ENCODE measurements around the gene SPCS1. TPM values are rescaled to one million over a fixed set of nuclear protein-coding genes. Genes with fewer than 3 reads are reported as not detected.

SPCS1 gene
- total RNA-seq, 1 donor from 2014 or later: 62.4 TPM

- Mint-ChIP-seq H3K27ac (ENCODE audit: unreplicated experiment) (peak overlapping the region; percentile 24), H3K9me3 (ENCODE audit: unreplicated experiment) (peaks cover 9% of the 10 kb centered on the region), H3K4me3 (ENCODE audit: unreplicated experiment) (peak overlapping the region; percentile 11), H3K27me3 (ENCODE audit: unreplicated experiment) (peaks cover 5% of the 10 kb centered on the region), H3K4me1 (ENCODE audit: low read depth, unreplicated experiment) (peaks cover 21% of the 10 kb centered on the region), H3K36me3 (ENCODE audit: unreplicated experiment) (peaks cover 11% of the 10 kb centered on the region)
- TF ChIP-seq CTCF (IDR thresholded peaks at IDR 0.05; ENCODE audit: partially characterized antibody, unreplicated experiment): no peak
- DNase-seq: no peak
Measured at GRCh38 chr3:52681596-52681995, 24.3 kb upstream of the SPCS1 start.

- H3K27me3 Mint-ChIP-seq (ENCODE audit: unreplicated experiment): peaks cover 5% of the 10 kb centered on the region
- DNase-seq: no peak
- H3K36me3 Mint-ChIP-seq (ENCODE audit: unreplicated experiment): peaks cover 8% of the 10 kb centered on the region
- H3K9me3 Mint-ChIP-seq (ENCODE audit: unreplicated experiment): peaks cover 9% of the 10 kb centered on the region
- no peak for TF ChIP-seq CTCF (IDR thresholded peaks at IDR 0.05; ENCODE audit: partially characterized antibody, unreplicated experiment)
- peak overlapping the region; percentile 40 for H3K4me3 Mint-ChIP-seq (ENCODE audit: unreplicated experiment)
- peaks cover 21% of the 10 kb centered on the region for H3K4me1 Mint-ChIP-seq (ENCODE audit: low read depth, unreplicated experiment)
- H3K27ac Mint-ChIP-seq (ENCODE audit: unreplicated experiment): peak overlapping the region; percentile 56
Measured at GRCh38 chr3:52682016-52682415, 23.9 kb upstream of the SPCS1 start.

DNA sequence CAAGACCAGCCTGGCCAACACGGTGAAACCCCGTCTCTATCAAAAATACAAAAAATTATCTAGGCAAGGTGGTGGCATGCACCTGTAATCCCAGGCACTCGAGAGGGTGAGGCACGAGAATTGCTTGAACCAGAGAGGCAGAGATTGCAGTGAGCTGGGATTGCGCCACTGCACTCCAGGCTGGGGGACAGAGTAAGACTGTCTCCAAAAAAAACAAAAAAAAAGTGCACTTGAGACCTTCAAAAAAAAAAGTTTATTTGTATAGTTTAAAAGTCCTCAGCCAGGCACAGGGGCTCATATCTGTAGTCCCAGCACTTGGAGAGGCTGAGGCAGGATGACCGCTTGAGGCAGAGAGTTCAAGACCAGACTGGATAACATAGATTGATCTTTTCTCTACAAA, 22.3 kb upstream of the SPCS1 start:
- Mint-ChIP-seq H3K27me3 (ENCODE audit: unreplicated experiment) (peaks cover 5% of the 10 kb centered on the region), H3K27ac (ENCODE audit: unreplicated experiment) (no peak overlapping the region), H3K9me3 (ENCODE audit: unreplicated experiment) (peaks cover 9% of the 10 kb centered on the region), H3K4me3 (ENCODE audit: unreplicated experiment) (peak overlapping the region; percentile 98), H3K4me1 (ENCODE audit: low read depth, unreplicated experiment) (peaks cover 21% of the 10 kb centered on the region), H3K36me3 (ENCODE audit: unreplicated experiment) (peaks cover 4% of the 10 kb centered on the region)
- DNase-seq: no peak
- no peak for TF ChIP-seq CTCF (IDR thresholded peaks at IDR 0.05; ENCODE audit: partially characterized antibody, unreplicated experiment)

GRCh38 chr3:52684184-52684583, 21.7 kb upstream of the SPCS1 start:
- no peak for TF ChIP-seq CTCF (IDR thresholded peaks at IDR 0.05; ENCODE audit: partially characterized antibody, unreplicated experiment)
- Mint-ChIP-seq H3K27me3 (ENCODE audit: unreplicated experiment) (peaks cover 5% of the 10 kb centered on the region), H3K9me3 (ENCODE audit: unreplicated experiment) (peaks cover 9% of the 10 kb centered on the region), H3K4me1 (ENCODE audit: low read depth, unreplicated experiment) (peaks cover 21% of the 10 kb centered on the region), H3K36me3 (ENCODE audit: unreplicated experiment) (peaks cover 4% of the 10 kb centered on the region), H3K27ac (ENCODE audit: unreplicated experiment) (peak overlapping the region; percentile 98), H3K4me3 (ENCODE audit: unreplicated experiment) (peak overlapping the region; percentile 98)
- no peak for DNase-seq

DNA sequence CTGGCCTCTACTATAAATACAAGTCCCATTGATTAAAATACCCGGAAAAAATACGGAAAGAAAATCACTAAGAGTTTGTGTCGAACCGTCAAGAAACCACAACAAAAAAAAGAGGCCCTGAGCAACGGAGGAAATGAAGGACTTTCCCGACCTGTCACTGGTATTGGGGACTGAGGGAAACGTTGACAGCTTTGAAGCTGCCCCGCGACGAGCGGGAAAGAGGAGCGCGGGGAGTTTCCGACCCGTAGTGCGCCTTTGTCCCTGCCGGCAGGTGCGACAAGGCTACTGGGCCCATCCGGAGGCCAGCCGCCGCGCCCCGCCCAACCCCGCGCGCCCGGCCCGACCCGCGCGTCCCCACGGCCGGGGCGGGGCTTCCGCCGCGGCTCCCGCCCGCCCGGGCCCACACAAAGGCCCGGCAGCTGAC, 20.6 kb upstream of the SPCS1 start:
- Mint-ChIP-seq H3K36me3 (ENCODE audit: unreplicated experiment) (peaks cover 4% of the 10 kb centered on the region), H3K4me1 (ENCODE audit: low read depth, unreplicated experiment) (peaks cover 21% of the 10 kb centered on the region), H3K9me3 (ENCODE audit: unreplicated experiment) (peaks cover 9% of the 10 kb centered on the region), H3K27me3 (ENCODE audit: unreplicated experiment) (peaks cover 5% of the 10 kb centered on the region), H3K27ac (ENCODE audit: unreplicated experiment) (peak overlapping the region; percentile 98), H3K4me3 (ENCODE audit: unreplicated experiment) (peak overlapping the region; percentile 98)
- DNase-seq: peak; percentile 86
- TF ChIP-seq CTCF (IDR thresholded peaks at IDR 0.05; ENCODE audit: partially characterized antibody, unreplicated experiment): no peak
